ENCODE results near the gene VTA1.
"Not testable (repeated sequence)": the region's sequence is repeated elsewhere in the genome, so short reads cannot be mapped to it uniquely, and the experiment has no call there.

VTA1 gene
- 53.3 to 89.6 reads per million in 2 experiments for total RNA-seq

GRCh38 chr6:142146828-142147662 lies at the start of gene VTA1, which contains the start of gene NMBR:
VTA1 (plus strand) TSS chr6:142147263; CDS start chr6:142147288, 25 bp downstream.
NMBR (minus strand) TSS chr6:142147122; CDS start chr6:142088658, 58,464 bp downstream.
- peak; percentile 97 for DNase-seq (ENCODE audit: low read depth)

GRCh38 chr6:142104820-142105219 lies 42.2 kb upstream of the VTA1 start:
- DNase-seq (ENCODE audit: low read depth) = not testable (repeated sequence)

GRCh38 chr6:142110820-142111219 lies 36.2 kb upstream of the VTA1 start:
- not testable (repeated sequence) for DNase-seq (ENCODE audit: low read depth)

GRCh38 chr6:142112451-142113061 lies 34.5 kb upstream of the VTA1 start:
- DNase-seq (ENCODE audit: low read depth) = peak; percentile 45

GRCh38 chr6:142117366-142117765 lies 29.7 kb upstream of the VTA1 start:
- DNase-seq (ENCODE audit: low read depth) = no peak

GRCh38 chr6:142118328-142118727 lies 28.7 kb upstream of the VTA1 start:
- no peak for DNase-seq (ENCODE audit: low read depth)

GRCh38 chr6:142118925-142119324 lies 28.1 kb upstream of the VTA1 start:
- DNase-seq (ENCODE audit: low read depth) = no peak

GRCh38 chr6:142121342-142121741 lies 25.7 kb upstream of the VTA1 start:
- DNase-seq (ENCODE audit: low read depth) = no peak

- no peak for DNase-seq (ENCODE audit: low read depth)
These were observed 16.2 kb upstream of the VTA1 start for GRCh38 chr6:142130814-142131213.

GRCh38 chr6:142132625-142133024 lies 14.4 kb upstream of the VTA1 start, which contains the start of gene GJE1:
GJE1 (plus strand) TSS chr6:142132925; CDS start chr6:142133159, 234 bp downstream.
- no peak for DNase-seq (ENCODE audit: low read depth)

- DNase-seq (ENCODE audit: low read depth) = no peak
These were observed 8.2 kb upstream of the VTA1 start for GRCh38 chr6:142138876-142139275.

GRCh38 chr6:142141531-142141930 lies 5.5 kb upstream of the VTA1 start:
- not testable (repeated sequence) for DNase-seq (ENCODE audit: low read depth)

- no peak for DNase-seq (ENCODE audit: low read depth)
These were observed 5.7 kb downstream of the VTA1 start for GRCh38 chr6:142152746-142153145.

GRCh38 chr6:142153196-142153595 lies 6.1 kb downstream of the VTA1 start:
- DNase-seq (ENCODE audit: low read depth) = no peak

GRCh38 chr6:142154336-142154735 lies 7.3 kb downstream of the VTA1 start:
- DNase-seq (ENCODE audit: low read depth) = no peak

GRCh38 chr6:142155091-142155490 lies 8.0 kb downstream of the VTA1 start:
- DNase-seq (ENCODE audit: low read depth) = no peak

- no peak for DNase-seq (ENCODE audit: low read depth)
These were observed 9.1 kb downstream of the VTA1 start for GRCh38 chr6:142155895-142156757.

- DNase-seq (ENCODE audit: low read depth) = not testable (repeated sequence)
These were observed 9.7 kb downstream of the VTA1 start for GRCh38 chr6:142156758-142157068.

- no peak for DNase-seq (ENCODE audit: low read depth)
These were observed 15.7 kb downstream of the VTA1 start for GRCh38 chr6:142162780-142163179.

- DNase-seq (ENCODE audit: low read depth) = no peak
These were observed 18.2 kb downstream of the VTA1 start for GRCh38 chr6:142165227-142165626.

- DNase-seq (ENCODE audit: low read depth) = no peak
These were observed 20.0 kb downstream of the VTA1 start for GRCh38 chr6:142167071-142167470.

- DNase-seq (ENCODE audit: low read depth) = no peak
These were observed 20.4 kb downstream of the VTA1 start for GRCh38 chr6:142167486-142167885.
